Gastroesophageal sphincter (tissue), 3 donors: ENCODE measurements around the gene GPR65.

Experiments used
- EP300 ChIP-seq: sonication (generic); formaldehyde crosslinking; IDR thresholded peaks from one replicate; pipeline ENCODE4 v1.6.1; 2017; ENCODE audit warnings: antibody characterized with exemption, mild to moderate bottlenecking
- POLR2A ChIP-seq, 2 donors: fragments of 450-650 bp; IDR thresholded peaks; one replicate each; pipeline ENCODE4 v1.6.1; 2017; ENCODE audit warnings: antibody characterized with exemption in 2 of 2, mild to moderate bottlenecking in 2 of 2, moderate library complexity in 1 of 2
- TF ChIP-seq, protein P1 (sequence below), 4 experiments: fragments of 200-600 bp in 2 of 4; fragments of 450-650 bp in 2 of 4; sonication (generic) in 1 of 4; IDR thresholded peaks; one replicate each; pipeline ENCODE4 v1.5.1; 2017 to 2019; ENCODE audit warnings: antibody characterized with exemption in 4 of 4, mild to moderate bottlenecking in 2 of 4, moderate library complexity in 2 of 4

DNA sequence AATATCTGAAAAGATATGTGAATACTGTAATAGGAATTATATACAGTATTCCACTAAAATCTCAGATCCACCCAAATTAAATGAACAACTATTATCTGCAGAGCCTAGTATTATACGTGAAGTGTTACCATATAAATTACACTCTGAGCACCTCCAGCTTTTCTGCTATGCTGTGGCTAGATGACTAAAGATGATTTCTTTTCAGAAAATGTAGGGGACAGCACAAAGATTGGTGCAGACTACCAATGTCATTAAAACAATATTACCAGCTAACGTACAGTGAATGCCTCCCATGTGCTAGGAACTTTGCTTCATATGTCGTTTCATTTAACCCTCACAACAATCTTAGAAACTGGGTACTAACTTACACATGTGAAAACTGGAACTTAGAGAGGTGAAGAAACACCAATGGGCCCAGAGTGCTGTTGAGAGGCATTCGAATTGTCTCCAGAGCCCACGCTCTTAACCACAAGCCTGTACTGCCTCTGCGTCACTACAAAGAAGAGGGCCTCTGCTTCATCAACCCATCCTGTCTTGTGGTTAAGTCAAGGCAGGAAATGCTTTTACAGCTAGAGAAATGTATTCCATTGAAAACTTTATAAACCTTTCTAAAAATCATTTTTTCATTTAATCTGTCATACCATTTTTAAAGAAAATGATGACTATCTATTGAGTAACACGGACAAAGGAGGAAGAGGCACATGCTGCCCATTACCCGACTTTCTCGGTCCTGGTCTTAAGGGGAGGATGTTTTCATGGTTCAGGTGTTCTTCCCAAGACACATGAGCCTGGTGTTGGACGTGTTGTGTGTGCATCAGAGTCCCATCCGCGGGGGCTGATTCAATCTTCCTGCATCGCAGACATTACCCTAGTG, 1.3 kb downstream of the GPR65 start:
- TF ChIP-seq, protein P1, sequence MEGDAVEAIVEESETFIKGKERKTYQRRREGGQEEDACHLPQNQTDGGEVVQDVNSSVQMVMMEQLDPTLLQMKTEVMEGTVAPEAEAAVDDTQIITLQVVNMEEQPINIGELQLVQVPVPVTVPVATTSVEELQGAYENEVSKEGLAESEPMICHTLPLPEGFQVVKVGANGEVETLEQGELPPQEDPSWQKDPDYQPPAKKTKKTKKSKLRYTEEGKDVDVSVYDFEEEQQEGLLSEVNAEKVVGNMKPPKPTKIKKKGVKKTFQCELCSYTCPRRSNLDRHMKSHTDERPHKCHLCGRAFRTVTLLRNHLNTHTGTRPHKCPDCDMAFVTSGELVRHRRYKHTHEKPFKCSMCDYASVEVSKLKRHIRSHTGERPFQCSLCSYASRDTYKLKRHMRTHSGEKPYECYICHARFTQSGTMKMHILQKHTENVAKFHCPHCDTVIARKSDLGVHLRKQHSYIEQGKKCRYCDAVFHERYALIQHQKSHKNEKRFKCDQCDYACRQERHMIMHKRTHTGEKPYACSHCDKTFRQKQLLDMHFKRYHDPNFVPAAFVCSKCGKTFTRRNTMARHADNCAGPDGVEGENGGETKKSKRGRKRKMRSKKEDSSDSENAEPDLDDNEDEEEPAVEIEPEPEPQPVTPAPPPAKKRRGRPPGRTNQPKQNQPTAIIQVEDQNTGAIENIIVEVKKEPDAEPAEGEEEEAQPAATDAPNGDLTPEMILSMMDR (IDR thresholded peaks at IDR 0.05) = no peak
- no peak for TF ChIP-seq EP300
- TF ChIP-seq POLR2A (IDR thresholded peaks at IDR 0.05) = no peak
